H9 (cell line): ENCODE results near the gene ALDH1A1. TPM values are rescaled to one million over a fixed set of nuclear protein-coding genes. Genes with fewer than 3 reads are reported as not detected.

Experiments
- DNase-seq: peaks from one replicate; pipeline ENCODE4 v3.0.0-alpha.2; 2017
- H2AFZ ChIP-seq: one replicate; pipeline ENCODE4 v1.6.1; 2013; ENCODE audit warnings: mild to moderate bottlenecking, low read length, control low read depth, moderate library complexity
- H2AK5ac ChIP-seq: 2 replicates; pipeline ENCODE4 v1.6.1; 2013; ENCODE audit warnings: low read length, control low read depth, mixed read lengths; ENCODE audit not compliant: insufficient read length
- H2BK120ac ChIP-seq: one replicate; pipeline ENCODE4 v1.6.1; 2013; ENCODE audit warnings: low read depth, mild to moderate bottlenecking, low read length, control low read depth, inconsistent platforms; ENCODE audit not compliant: poor library complexity, severe bottlenecking
- H2BK12ac ChIP-seq: 2 replicates; pipeline ENCODE4 v1.6.1; 2013; ENCODE audit warnings: low read length, control low read depth, mixed read lengths, low read depth; ENCODE audit not compliant: insufficient read length
- H2BK15ac ChIP-seq: 2 replicates; pipeline ENCODE4 v1.6.1; 2013; ENCODE audit warnings: low read depth, low read length, control low read depth
- H2BK20ac ChIP-seq: one replicate; pipeline ENCODE4 v1.6.1; 2013; ENCODE audit warnings: low read depth, mild to moderate bottlenecking, low read length, control low read depth, inconsistent platforms; ENCODE audit not compliant: poor library complexity, severe bottlenecking
- H2BK5ac ChIP-seq: 2 replicates; pipeline ENCODE4 v1.6.1; 2013; ENCODE audit warnings: low read length, control low read depth, mixed read lengths; ENCODE audit not compliant: insufficient read length
- H3K14ac ChIP-seq: 2 replicates; pipeline ENCODE4 v1.6.1; 2013; ENCODE audit warnings: low read length, control low read depth; ENCODE audit not compliant: insufficient read depth
- H3K18ac ChIP-seq: 2 replicates; pipeline ENCODE4 v1.6.1; 2013; ENCODE audit warnings: low read depth, mild to moderate bottlenecking, mixed read lengths, low read length, control low read depth; ENCODE audit not compliant: insufficient read length
- H3K23ac ChIP-seq: 2 replicates; pipeline ENCODE4 v1.6.1; 2013; ENCODE audit warnings: low read length, control low read depth, mixed read lengths, low read depth; ENCODE audit not compliant: insufficient read length
- H3K23me2 ChIP-seq: 2 replicates; pipeline ENCODE4 v1.6.1; 2013; ENCODE audit warnings: low read depth, mild to moderate bottlenecking, mixed read lengths, low read length, control low read depth; ENCODE audit not compliant: insufficient read length, poor library complexity, severe bottlenecking
- H3K27ac ChIP-seq: 2 replicates; pipeline ENCODE4 v1.5.1; 2013; ENCODE audit warnings: low read length, control low read depth, mixed read lengths, low read depth; ENCODE audit not compliant: insufficient read length
- H3K27me3 ChIP-seq: 2 replicates; pipeline ENCODE4 v1.6.1; 2013; ENCODE audit warnings: low read length, control low read depth, inconsistent platforms; ENCODE audit not compliant: insufficient read depth
- H3K4ac ChIP-seq: 2 replicates; pipeline ENCODE4 v1.6.1; 2013; ENCODE audit warnings: low read depth, mild to moderate bottlenecking, control low read depth, inconsistent platforms, low read length, moderate library complexity
- H3K4me1 ChIP-seq: 2 replicates; pipeline ENCODE4 v1.6.1; 2013; ENCODE audit warnings: low read length, control low read depth, inconsistent platforms; ENCODE audit not compliant: insufficient read depth
- H3K4me2 ChIP-seq: 2 replicates; pipeline ENCODE4 v1.6.1; 2013; ENCODE audit warnings: low read length, control low read depth, mixed read lengths; ENCODE audit not compliant: insufficient read length, insufficient read depth
- H3K56ac ChIP-seq: 2 replicates; pipeline ENCODE4 v1.6.1; 2013; ENCODE audit warnings: low read depth, mild to moderate bottlenecking, mixed read lengths, low read length, control low read depth; ENCODE audit not compliant: insufficient read length
- H3K79me1 ChIP-seq: 2 replicates; pipeline ENCODE4 v1.6.1; 2013; ENCODE audit warnings: low read depth, mild to moderate bottlenecking, moderate library complexity, low read length, control low read depth, inconsistent platforms; ENCODE audit not compliant: insufficient read depth, poor library complexity, severe bottlenecking
- H3K79me2 ChIP-seq: 2 replicates; pipeline ENCODE4 v1.6.1; 2013; ENCODE audit warnings: low read length, control low read depth, inconsistent platforms; ENCODE audit not compliant: insufficient read depth
- H3K9ac ChIP-seq: 2 replicates; pipeline ENCODE4 v1.6.1; 2013; ENCODE audit warnings: low read length, control low read depth, mixed read lengths; ENCODE audit not compliant: insufficient read length; ENCODE audit errors: extremely low read depth
- H3K9me3 ChIP-seq: one replicate; pipeline ENCODE4 v1.6.1; 2013; ENCODE audit warnings: low read depth, low read length, inconsistent platforms; ENCODE audit not compliant: control insufficient read depth
- H3T11ph ChIP-seq: one replicate; pipeline ENCODE4 v1.6.1; 2013; ENCODE audit warnings: mild to moderate bottlenecking, low read length, control low read depth, inconsistent platforms
- H4K20me1 ChIP-seq: one replicate; pipeline ENCODE4 v1.6.1; 2013; ENCODE audit not compliant: control insufficient read depth, insufficient read length, insufficient read depth
- H4K5ac ChIP-seq: 2 replicates; pipeline ENCODE4 v1.6.1; 2013; ENCODE audit warnings: low read depth, mild to moderate bottlenecking, mixed read lengths, low read length, control low read depth; ENCODE audit not compliant: insufficient read length
- H4K8ac ChIP-seq: replicated peaks from 2 replicates; pipeline ENCODE4 v1.6.1; 2013; ENCODE audit warnings: low read length, control low read depth, mixed read lengths, low read depth; ENCODE audit not compliant: insufficient read length
- H4K91ac ChIP-seq: 2 replicates; pipeline ENCODE4 v1.6.1; 2013; ENCODE audit warnings: low read depth, mild to moderate bottlenecking, moderate library complexity, mixed read lengths, low read length, control low read depth; ENCODE audit not compliant: insufficient read length
- H3K27ac Mint-ChIP-seq, 3 experiments: 2 replicates in 2 of 3; 3 replicates in 1 of 3; pipeline ENCODE4 v1.8.0; 2020 to 2021; ENCODE audit warnings: mixed read lengths in 3 of 3, mild to moderate bottlenecking in 1 of 3, moderate library complexity in 1 of 3
- H3K27me3 Mint-ChIP-seq: 2 replicates; pipeline ENCODE4 v1.8.0; 2021; ENCODE audit warnings: low read depth, mild to moderate bottlenecking, moderate library complexity, mixed read lengths
- H3K36me3 Mint-ChIP-seq, 3 experiments: 2 replicates in 2 of 3; 3 replicates in 1 of 3; pipeline ENCODE4 v1.8.0; 2020 to 2021; ENCODE audit warnings: low read depth in 3 of 3, mixed read lengths in 3 of 3; ENCODE audit not compliant: insufficient read depth in 1 of 3
- H3K4me1 Mint-ChIP-seq, 2 experiments: 2 replicates each; pipeline ENCODE4 v1.8.0; 2020; ENCODE audit warnings: mixed read lengths in 2 of 2
- H3K4me3 Mint-ChIP-seq, 2 experiments: 2 replicates in 1 of 2; 3 replicates in 1 of 2; pipeline ENCODE4 v1.8.0; 2020 to 2021; ENCODE audit warnings: mild to moderate bottlenecking in 2 of 2, mixed read lengths in 2 of 2, moderate library complexity in 1 of 2
- H3K9me3 Mint-ChIP-seq, 2 experiments: 2 replicates in 1 of 2; 3 replicates in 1 of 2; pipeline ENCODE4 v1.8.0; 2020; ENCODE audit warnings: mild to moderate bottlenecking in 2 of 2, mixed read lengths in 2 of 2, moderate library complexity in 1 of 2
- CTCF ChIP-seq: fragments of 200-600 bp; sonication (generic); conservative IDR thresholded peaks from 3 replicates; pipeline ENCODE4 v1.8.0; 2021; ENCODE audit warnings: antibody characterized with exemption, mild to moderate bottlenecking
- WGBS: extraction: QIAGEN DNeasy Blood & Tissue Kit; methylation state at CpG from one replicate; pipeline ENCODE4 v1.1.7; 2013; ENCODE audit warnings: missing lambda C conversion rate, low lambda C conversion rate, mixed read lengths; ENCODE audit not compliant: insufficient read length; ENCODE audit errors: extremely low coverage; 5-methylcytosine and 5-hydroxymethylcytosine counted together
- total RNA-seq: library from RNA; stranded (reverse); gene quantifications from 2 replicates; pipeline ENCODE4 v1.2.1, GENCODE V29; 2021

ALDH1A1 gene
- total RNA-seq, 1 experiment from 2014 or later, result 1.1 TPM

- H2BK12ac ChIP-seq, result no peak overlapping the region
- Mint-ChIP-seq H3K27ac (no peak overlapping the region), H3K27me3 (no peaks in the 10 kb centered on the region), H3K9me3 (no peaks in the 10 kb centered on the region), H3K4me3 (no peak overlapping the region), H3K36me3 (no peaks in the 10 kb centered on the region), H3K4me1 (peaks cover 9 to 12% of the 10 kb centered on the region in 2 experiments)
- no peak overlapping the region for H3K18ac ChIP-seq
- no peak overlapping the region for H2BK120ac ChIP-seq
- H3K14ac ChIP-seq, result no peak overlapping the region
- no peaks in the 10 kb centered on the region for H3K23me2 ChIP-seq
- no peak overlapping the region for H3K56ac ChIP-seq
- no peak overlapping the region for H2AK5ac ChIP-seq
- H3K23ac ChIP-seq, result no peak overlapping the region
- no peak overlapping the region for H2BK20ac ChIP-seq
- H3K4ac ChIP-seq, result no peak overlapping the region
- no peak overlapping the region for H2AFZ ChIP-seq
- H2BK5ac ChIP-seq, result no peak overlapping the region
- no peak overlapping the region for H4K91ac ChIP-seq
- no peak overlapping the region for H4K5ac ChIP-seq
- H3K9me3 ChIP-seq, result no peaks in the 10 kb centered on the region
- H3T11ph ChIP-seq, result no peak overlapping the region
- H3K9ac ChIP-seq, result no peak overlapping the region
- no peak for DNase-seq
- no peaks in the 10 kb centered on the region for H3K4me1 ChIP-seq
- no peaks in the 10 kb centered on the region for H3K79me1 ChIP-seq
- WGBS, result no CpG with 5 or more reads among the region's 4 CpGs
- no peak overlapping the region for H3K27ac ChIP-seq
- TF ChIP-seq CTCF, result no peak
- H4K8ac ChIP-seq, result no peak overlapping the region
- H3K4me2 ChIP-seq, result no peak overlapping the region
- no peaks in the 10 kb centered on the region for H4K20me1 ChIP-seq
- no peaks in the 10 kb centered on the region for H3K27me3 ChIP-seq
- H2BK15ac ChIP-seq, result no peak overlapping the region
- no peaks in the 10 kb centered on the region for H3K79me2 ChIP-seq
Observed at GRCh38 chr9:72913382-72914009, 39.4 kb downstream of the ALDH1A1 start.
